Trophoblast cell (in vitro differentiated cells and primary cell): ENCODE results near the gene EYS.

Source experiments
- DNase-seq, 2 donors: peaks; one replicate each; pipeline ENCODE4 v3.0.0-alpha.2; 2016
- H2AFZ ChIP-seq: 2 replicates; pipeline ENCODE4 v1.6.1; 2013; ENCODE audit warnings: low read length, moderate library complexity, mild to moderate bottlenecking; ENCODE audit not compliant: insufficient read depth, poor library complexity
- H2AK5ac ChIP-seq: 2 replicates; pipeline ENCODE4 v1.6.1; 2013; ENCODE audit warnings: mild to moderate bottlenecking, low read length
- H2BK120ac ChIP-seq: 2 replicates; pipeline ENCODE4 v1.6.1; 2013; ENCODE audit warnings: low read length, mild to moderate bottlenecking, moderate library complexity; ENCODE audit not compliant: insufficient read depth, poor library complexity
- H2BK12ac ChIP-seq: 2 replicates; pipeline ENCODE4 v1.6.1; 2013; ENCODE audit warnings: mild to moderate bottlenecking, low read length, moderate library complexity
- H2BK5ac ChIP-seq: 2 replicates; pipeline ENCODE4 v1.6.1; 2013; ENCODE audit warnings: low read length, low read depth, moderate library complexity, mild to moderate bottlenecking; ENCODE audit not compliant: poor library complexity
- H3K14ac ChIP-seq: 2 replicates; pipeline ENCODE4 v1.6.1; 2013; ENCODE audit warnings: mild to moderate bottlenecking, low read length
- H3K18ac ChIP-seq: 2 replicates; pipeline ENCODE4 v1.6.1; 2013; ENCODE audit warnings: mild to moderate bottlenecking, low read length
- H3K23ac ChIP-seq: 2 replicates; pipeline ENCODE4 v1.6.1; 2013; ENCODE audit warnings: low read length
- H3K27ac ChIP-seq: 2 replicates; pipeline ENCODE4 v1.5.1; 2013; ENCODE audit warnings: low read depth, mild to moderate bottlenecking, inconsistent platforms, low read length, moderate library complexity
- H3K27me3 ChIP-seq: 2 replicates; pipeline ENCODE4 v1.6.1; 2013; ENCODE audit warnings: inconsistent platforms, mild to moderate bottlenecking, low read length, moderate library complexity; ENCODE audit not compliant: insufficient read depth
- H3K36me3 ChIP-seq, 2 experiments: 1 replicate in 1 of 2; 2 replicates in 1 of 2; pipeline ENCODE4 v1.6.1; 2013; ENCODE audit warnings: low read length in 2 of 2, mild to moderate bottlenecking in 2 of 2, moderate library complexity in 1 of 2; ENCODE audit not compliant: insufficient read depth in 2 of 2, control insufficient read depth in 1 of 2
- H3K4ac ChIP-seq: 2 replicates; pipeline ENCODE4 v1.6.1; 2013; ENCODE audit warnings: low read depth, mild to moderate bottlenecking, low read length, moderate library complexity
- H3K4me1 ChIP-seq, 2 experiments: 1 replicate in 1 of 2; 2 replicates in 1 of 2; pipeline ENCODE4 v1.6.1; 2013; ENCODE audit warnings: low read length in 2 of 2, mild to moderate bottlenecking in 2 of 2, moderate library complexity in 1 of 2; ENCODE audit not compliant: insufficient read depth in 2 of 2, control insufficient read depth in 1 of 2
- H3K4me2 ChIP-seq: 2 replicates; pipeline ENCODE4 v1.6.1; 2013; ENCODE audit warnings: inconsistent platforms, mild to moderate bottlenecking, low read length, moderate library complexity
- H3K4me3 ChIP-seq: 2 replicates; pipeline ENCODE4 v1.5.1; 2013; ENCODE audit warnings: mild to moderate bottlenecking, low read depth, low read length, inconsistent platforms
- H3K79me1 ChIP-seq: one replicate; pipeline ENCODE4 v1.6.1; 2013; ENCODE audit warnings: low read length
- H3K79me2 ChIP-seq: 2 replicates; pipeline ENCODE4 v1.6.1; 2013; ENCODE audit warnings: low read length, mild to moderate bottlenecking; ENCODE audit not compliant: control insufficient read depth, insufficient read depth, poor library complexity
- H3K9ac ChIP-seq: 2 replicates; pipeline ENCODE4 v1.6.1; 2013; ENCODE audit warnings: mild to moderate bottlenecking, low read length
- H3K9me3 ChIP-seq: 2 replicates; pipeline ENCODE4 v1.6.1; 2013; ENCODE audit warnings: low read depth, mild to moderate bottlenecking, control low read depth, inconsistent platforms, low read length; ENCODE audit not compliant: insufficient read depth
- H4K12ac ChIP-seq: 2 replicates; pipeline ENCODE4 v1.6.1; 2013; ENCODE audit warnings: low read depth, mild to moderate bottlenecking, low read length, moderate library complexity
- H4K8ac ChIP-seq: 2 replicates; pipeline ENCODE4 v1.6.1; 2013; ENCODE audit warnings: low read depth, mild to moderate bottlenecking, low read length, moderate library complexity
- H4K91ac ChIP-seq: one replicate; pipeline ENCODE4 v1.6.1; 2013; ENCODE audit warnings: low read depth, mild to moderate bottlenecking, low read length, moderate library complexity
- WGBS: extraction: QIAGEN DNeasy Blood & Tissue Kit; methylation state at CpG from one replicate; pipeline ENCODE4 v1.1.7; 2013; ENCODE audit warnings: missing lambda C conversion rate; ENCODE audit not compliant: insufficient read length, insufficient coverage; ENCODE audit errors: extremely low coverage; 5-methylcytosine and 5-hydroxymethylcytosine counted together

Gene EYS

DNA sequence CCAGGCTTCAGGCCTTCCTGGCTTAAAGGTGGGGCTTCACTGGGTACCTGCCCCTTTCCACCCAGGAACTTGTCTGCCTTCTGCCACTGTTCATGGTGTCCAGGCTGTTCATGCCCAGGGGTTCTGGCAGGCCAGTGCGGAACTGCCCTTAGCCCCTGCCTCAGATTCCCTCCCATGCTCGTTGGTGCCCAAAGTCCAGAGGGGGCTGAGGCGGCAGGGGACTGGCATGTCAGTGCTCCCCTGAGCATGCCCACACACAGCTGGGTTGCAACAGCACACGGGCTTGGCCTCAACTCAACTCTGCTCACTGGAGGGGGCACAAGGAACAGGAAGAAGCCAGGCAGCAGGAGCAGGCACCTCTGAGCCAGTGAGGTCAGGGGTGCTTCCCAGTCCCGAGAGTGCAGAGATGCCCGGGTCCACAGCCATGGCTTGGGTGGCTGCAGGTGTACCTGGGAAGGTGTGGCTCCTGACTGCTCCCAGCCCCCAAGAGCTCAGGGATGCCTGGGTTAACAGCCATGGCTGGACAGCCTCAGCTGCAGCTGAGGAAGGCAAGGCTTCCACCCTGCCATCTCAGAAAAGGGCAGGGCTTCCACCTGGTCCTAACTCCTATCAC, 845.9 kb downstream of the EYS start:
- H3K9ac ChIP-seq: no peak overlapping the region
- H3K79me1 ChIP-seq: no peaks in the 10 kb centered on the region
- no peaks in the 10 kb centered on the region for H3K36me3 ChIP-seq
- no peak overlapping the region for H2AK5ac ChIP-seq
- no peaks in the 10 kb centered on the region for H3K79me2 ChIP-seq
- H2BK120ac ChIP-seq: no peak overlapping the region
- H2AFZ ChIP-seq: no peak overlapping the region
- H2BK12ac ChIP-seq: no peak overlapping the region
- no peak overlapping the region for H3K4me2 ChIP-seq
- H2BK5ac ChIP-seq: no peak overlapping the region
- no peak overlapping the region for H4K91ac ChIP-seq
- H3K27me3 ChIP-seq: no peaks in the 10 kb centered on the region
- no peak overlapping the region for H3K4me3 ChIP-seq
- no peak overlapping the region for H3K4ac ChIP-seq
- H4K8ac ChIP-seq: no peak overlapping the region
- H3K27ac ChIP-seq: no peak overlapping the region
- H3K14ac ChIP-seq: no peak overlapping the region
- no peak overlapping the region for H3K18ac ChIP-seq
- peaks cover 6% of the 10 kb centered on the region for H3K9me3 ChIP-seq
- no peak overlapping the region for H4K12ac ChIP-seq
- no peak overlapping the region for H3K23ac ChIP-seq
- no CpG with 5 or more reads among the region's 6 CpGs for WGBS
- DNase-seq: no peak
- H3K4me1 ChIP-seq: no peaks in the 10 kb centered on the region

DNA sequence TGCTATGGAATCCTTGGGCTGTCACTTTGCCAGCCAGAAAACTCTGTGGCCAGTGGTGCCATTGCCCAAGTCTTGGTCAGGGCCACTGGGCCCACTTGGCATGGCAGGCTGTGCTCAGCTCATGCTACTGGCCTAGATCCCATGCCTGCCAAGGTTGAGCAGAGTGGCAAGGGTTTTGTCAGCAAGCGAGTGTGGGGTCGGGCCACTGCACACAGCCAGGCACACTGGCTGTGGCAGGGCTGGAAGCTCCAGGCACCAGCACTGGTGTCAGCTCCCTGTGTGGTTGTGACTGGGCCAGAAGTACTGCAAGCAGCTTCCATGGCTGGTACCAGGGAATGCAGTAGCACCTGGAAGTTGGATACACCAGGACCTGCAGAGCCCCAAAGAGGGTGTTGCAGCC, 846.8 kb downstream of the EYS start:
- H3K18ac ChIP-seq: no peak overlapping the region
- no peak overlapping the region for H3K4ac ChIP-seq
- H2BK12ac ChIP-seq: no peak overlapping the region
- H2AFZ ChIP-seq: no peak overlapping the region
- H3K9me3 ChIP-seq: peaks cover 6% of the 10 kb centered on the region
- H3K4me2 ChIP-seq: no peak overlapping the region
- H4K12ac ChIP-seq: no peak overlapping the region
- no peak overlapping the region for H3K4me3 ChIP-seq
- H2BK120ac ChIP-seq: no peak overlapping the region
- H3K27me3 ChIP-seq: no peaks in the 10 kb centered on the region
- H3K9ac ChIP-seq: no peak overlapping the region
- H4K8ac ChIP-seq: no peak overlapping the region
- no CpG with 5 or more reads among the region's 2 CpGs for WGBS
- H2BK5ac ChIP-seq: no peak overlapping the region
- no peak overlapping the region for H4K91ac ChIP-seq
- no peak overlapping the region for H3K27ac ChIP-seq
- H3K14ac ChIP-seq: no peak overlapping the region
- H3K36me3 ChIP-seq: no peaks in the 10 kb centered on the region
- H3K23ac ChIP-seq: no peak overlapping the region
- no peak overlapping the region for H2AK5ac ChIP-seq
- no peaks in the 10 kb centered on the region for H3K79me2 ChIP-seq
- no peaks in the 10 kb centered on the region for H3K4me1 ChIP-seq
- no peak for DNase-seq
- no peaks in the 10 kb centered on the region for H3K79me1 ChIP-seq

DNA sequence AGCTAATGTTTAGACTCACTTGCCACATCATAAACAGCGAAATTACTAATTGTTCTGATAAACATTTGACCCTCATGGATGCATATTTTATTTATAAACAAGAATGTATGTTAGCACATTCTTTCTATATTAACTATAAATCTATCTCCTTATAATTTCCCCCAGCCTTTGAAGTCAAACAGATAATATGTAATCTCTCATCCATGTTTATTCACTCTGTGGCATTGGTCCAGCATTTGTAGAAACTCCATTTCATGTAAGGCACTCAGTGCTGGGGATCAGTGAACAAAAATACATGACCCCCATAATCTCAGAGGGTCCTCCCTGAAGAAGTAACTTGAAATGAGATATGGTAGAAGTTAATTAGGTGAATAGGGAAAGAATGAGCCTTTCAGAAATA, 856.9 kb downstream of the EYS start:
- no peaks in the 10 kb centered on the region for H3K9me3 ChIP-seq
- H3K4me3 ChIP-seq: no peak overlapping the region
- DNase-seq: no peak
- no peak overlapping the region for H3K9ac ChIP-seq
- H2BK12ac ChIP-seq: no peak overlapping the region
- H3K23ac ChIP-seq: no peak overlapping the region
- no peak overlapping the region for H3K4ac ChIP-seq
- no peaks in the 10 kb centered on the region for H3K27me3 ChIP-seq
- H3K18ac ChIP-seq: no peak overlapping the region
- WGBS: no CpG with 5 or more reads among the region's 1 CpG
- H3K79me2 ChIP-seq: no peaks in the 10 kb centered on the region
- no peaks in the 10 kb centered on the region for H3K36me3 ChIP-seq
- no peak overlapping the region for H3K27ac ChIP-seq
- H3K14ac ChIP-seq: no peak overlapping the region
- H4K8ac ChIP-seq: no peak overlapping the region
- no peak overlapping the region for H3K4me2 ChIP-seq
- no peak overlapping the region for H4K12ac ChIP-seq
- H3K4me1 ChIP-seq: no peaks in the 10 kb centered on the region
- no peak overlapping the region for H4K91ac ChIP-seq
- H3K79me1 ChIP-seq: no peaks in the 10 kb centered on the region
- no peak overlapping the region for H2BK120ac ChIP-seq
- H2BK5ac ChIP-seq: no peak overlapping the region
- H2AFZ ChIP-seq: no peak overlapping the region
- H2AK5ac ChIP-seq: no peak overlapping the region

DNA sequence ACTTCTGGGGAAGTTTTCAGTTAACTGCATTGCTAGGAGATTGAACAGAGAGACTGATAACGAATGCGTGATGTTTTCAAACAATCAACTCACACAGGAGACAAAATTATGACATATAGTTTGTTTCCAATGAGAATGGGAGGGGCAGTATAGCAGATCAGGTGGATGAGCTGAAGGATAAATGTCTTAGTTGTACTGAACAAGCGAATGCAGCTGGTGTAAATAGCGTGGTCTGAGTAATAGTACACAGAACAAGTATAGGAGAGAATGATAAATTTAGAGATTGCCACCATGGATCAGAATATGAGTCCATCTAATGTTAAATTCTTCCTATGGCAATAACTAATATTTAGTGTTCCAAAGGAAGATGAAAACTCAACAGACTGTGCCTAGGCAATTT, 858.6 kb downstream of the EYS start:
- H4K8ac ChIP-seq: no peak overlapping the region
- H2BK5ac ChIP-seq: no peak overlapping the region
- no peaks in the 10 kb centered on the region for H3K9me3 ChIP-seq
- no peaks in the 10 kb centered on the region for H3K79me1 ChIP-seq
- no peaks in the 10 kb centered on the region for H3K79me2 ChIP-seq
- H3K4me2 ChIP-seq: no peak overlapping the region
- H2BK120ac ChIP-seq: no peak overlapping the region
- H3K27me3 ChIP-seq: no peaks in the 10 kb centered on the region
- no peak overlapping the region for H2AK5ac ChIP-seq
- no peak overlapping the region for H4K12ac ChIP-seq
- H3K36me3 ChIP-seq: no peaks in the 10 kb centered on the region
- H2BK12ac ChIP-seq: no peak overlapping the region
- H3K4ac ChIP-seq: no peak overlapping the region
- H3K18ac ChIP-seq: no peak overlapping the region
- no peak overlapping the region for H2AFZ ChIP-seq
- H3K4me3 ChIP-seq: no peak overlapping the region
- H3K4me1 ChIP-seq: no peaks in the 10 kb centered on the region
- no peak overlapping the region for H3K27ac ChIP-seq
- no peak for DNase-seq
- no CpG with 5 or more reads among the region's 4 CpGs for WGBS
- H3K14ac ChIP-seq: no peak overlapping the region
- H4K91ac ChIP-seq: no peak overlapping the region
- no peak overlapping the region for H3K9ac ChIP-seq
- no peak overlapping the region for H3K23ac ChIP-seq
